Fibroblast of lung (primary cell): ENCODE data around the gene SH3TC1. TPM values are rescaled to one million over a fixed set of nuclear protein-coding genes. Genes with fewer than 3 reads are reported as not detected.
A peak's percentile ranks its signal among the peaks of the same experiment; 100 is the strongest.

Source experiments
- DNase-seq, 2 donors: peaks; one replicate each; pipeline versions ENCODE4 v3.0.0 to v3.0.0-alpha.2; 2010; ENCODE audit warnings: low read depth in 2 of 2
- H2AFZ ChIP-seq: 2 replicates; pipeline ENCODE4 v1.5.1; 2012; ENCODE audit warnings: low read length, control low read depth, inconsistent platforms
- H3K27ac ChIP-seq: 2 replicates; pipeline ENCODE4 v1.5.1; 2011; ENCODE audit warnings: low read length, control low read depth; ENCODE audit not compliant: insufficient read depth
- H3K27me3 ChIP-seq: 2 replicates; pipeline ENCODE4 v1.5.1; 2011; ENCODE audit warnings: mild to moderate bottlenecking, low read length; ENCODE audit not compliant: control insufficient read depth, insufficient read depth
- H3K36me3 ChIP-seq: 2 replicates; pipeline ENCODE4 v1.5.1; 2011; ENCODE audit warnings: low read length; ENCODE audit not compliant: control insufficient read depth, insufficient read depth
- H3K4me1 ChIP-seq: 2 replicates; pipeline ENCODE4 v1.5.1; 2011; ENCODE audit warnings: low read length; ENCODE audit not compliant: control insufficient read depth, insufficient read depth; ENCODE audit errors: extremely low read depth
- H3K4me2 ChIP-seq: 2 replicates; pipeline ENCODE4 v1.5.1; 2011; ENCODE audit warnings: low read length, control low read depth; ENCODE audit not compliant: insufficient read depth; ENCODE audit errors: extremely low read depth
- H3K4me3 ChIP-seq, 4 experiments: fragments of 200-600 bp in 1 of 4; sonication (generic) in 1 of 4; replicated peaks in 1 of 4; 2 replicates each; pipeline ENCODE4 v1.5.1; 2011 to 2016; ENCODE audit warnings: low read length in 4 of 4, low read depth in 3 of 4, mild to moderate bottlenecking in 3 of 4, control low read depth in 2 of 4, inconsistent platforms in 1 of 4, mixed read lengths in 1 of 4; ENCODE audit not compliant: insufficient read depth in 1 of 4; ENCODE audit errors: control extremely low read depth in 1 of 4
- H3K79me2 ChIP-seq: 2 replicates; pipeline ENCODE4 v1.5.1; 2012; ENCODE audit warnings: mild to moderate bottlenecking, low read length, inconsistent platforms; ENCODE audit not compliant: control insufficient read depth, insufficient read depth
- H3K9ac ChIP-seq: 2 replicates; pipeline ENCODE4 v1.5.1; 2011; ENCODE audit warnings: mild to moderate bottlenecking, low read length, control low read depth; ENCODE audit not compliant: insufficient read depth
- H3K9me3 ChIP-seq: 2 replicates; pipeline ENCODE4 v1.5.1; 2012; ENCODE audit warnings: low read depth, low read length; ENCODE audit not compliant: control insufficient read depth, insufficient read depth
- H4K20me1 ChIP-seq: 2 replicates; pipeline ENCODE4 v1.5.1; 2011; ENCODE audit warnings: low read length; ENCODE audit not compliant: control insufficient read depth, insufficient read depth; ENCODE audit errors: extremely low read depth
- EZH2 ChIP-seq: IDR thresholded peaks from 2 replicates; pipeline ENCODE4 v1.5.1; 2012; ENCODE audit warnings: low read length, control low read depth, mild to moderate bottlenecking; ENCODE audit errors: missing control alignments
- polyA plus RNA-seq, 2 donors: library from polyadenylated mRNA; depleted of rRNA in 1 of 2; stranded (reverse) in 1 of 2; unstranded in 1 of 2; fragments of >200 nt; gene quantifications; 2 replicates each; pipeline ENCODE4 v1.2.1, GENCODE V29; 2011 to 2012; ENCODE audit warnings: missing spikeins in 1 of 2
- total RNA-seq: library from RNA; depleted of rRNA; stranded (reverse); fragments of >200 nt; gene quantifications from 2 replicates; pipeline ENCODE4 v1.2.1, GENCODE V29; 2014
- TF ChIP-seq, protein P1 (sequence below), 2 donors: IDR thresholded peaks in 1 of 2; conservative IDR thresholded peaks in 1 of 2; 1 replicate in 1 of 2; 2 replicates in 1 of 2; pipeline ENCODE4 v1.5.1; 2011 to 2012; ENCODE audit warnings: low read length in 2 of 2, control low read depth in 1 of 2, inconsistent platforms in 1 of 2, low read depth in 1 of 2, mild to moderate bottlenecking in 1 of 2

Gene SH3TC1
- total and polyA plus RNA-seq, 2 donors (not counting 1 experiment from before 2014, with no cell fraction given) = 3.3 to 11.6 TPM

DNA sequence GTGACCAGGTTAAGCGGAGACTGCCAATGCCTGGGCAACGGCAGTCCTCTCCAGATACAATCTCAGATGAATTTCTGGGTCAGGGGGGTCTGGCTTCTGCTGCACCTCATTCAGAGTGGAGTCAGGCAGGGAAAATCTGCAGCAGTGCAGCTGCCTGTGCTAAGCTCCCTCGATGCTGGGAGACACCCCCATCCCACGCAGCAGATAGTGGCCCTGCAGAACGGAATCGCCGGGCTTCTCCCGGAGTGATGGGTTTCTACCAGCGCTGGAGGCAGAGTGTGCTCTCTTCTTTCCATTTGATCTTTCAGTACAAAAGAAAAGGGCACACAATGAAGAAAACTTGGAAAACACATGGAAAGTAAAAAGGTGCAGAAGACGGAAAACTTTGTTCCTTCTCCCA is 45.6 kb upstream of the SH3TC1 start:
- Histone ChIP-seq H3K4me2 (no peak overlapping the region), H2AFZ (no peak overlapping the region), H3K4me3 (no peak overlapping the region), H4K20me1 (no peaks in the 10 kb centered on the region), H3K9me3 (no peaks in the 10 kb centered on the region), H3K27ac (no peak overlapping the region), H3K27me3 (peaks cover 6% of the 10 kb centered on the region), H3K4me1 (peaks cover 5% of the 10 kb centered on the region), H3K36me3 (no peaks in the 10 kb centered on the region), H3K9ac (no peak overlapping the region), H3K79me2 (no peaks in the 10 kb centered on the region)
- DNase-seq = no peak
- TF ChIP-seq EZH2 = no peak
- TF ChIP-seq, protein P1, sequence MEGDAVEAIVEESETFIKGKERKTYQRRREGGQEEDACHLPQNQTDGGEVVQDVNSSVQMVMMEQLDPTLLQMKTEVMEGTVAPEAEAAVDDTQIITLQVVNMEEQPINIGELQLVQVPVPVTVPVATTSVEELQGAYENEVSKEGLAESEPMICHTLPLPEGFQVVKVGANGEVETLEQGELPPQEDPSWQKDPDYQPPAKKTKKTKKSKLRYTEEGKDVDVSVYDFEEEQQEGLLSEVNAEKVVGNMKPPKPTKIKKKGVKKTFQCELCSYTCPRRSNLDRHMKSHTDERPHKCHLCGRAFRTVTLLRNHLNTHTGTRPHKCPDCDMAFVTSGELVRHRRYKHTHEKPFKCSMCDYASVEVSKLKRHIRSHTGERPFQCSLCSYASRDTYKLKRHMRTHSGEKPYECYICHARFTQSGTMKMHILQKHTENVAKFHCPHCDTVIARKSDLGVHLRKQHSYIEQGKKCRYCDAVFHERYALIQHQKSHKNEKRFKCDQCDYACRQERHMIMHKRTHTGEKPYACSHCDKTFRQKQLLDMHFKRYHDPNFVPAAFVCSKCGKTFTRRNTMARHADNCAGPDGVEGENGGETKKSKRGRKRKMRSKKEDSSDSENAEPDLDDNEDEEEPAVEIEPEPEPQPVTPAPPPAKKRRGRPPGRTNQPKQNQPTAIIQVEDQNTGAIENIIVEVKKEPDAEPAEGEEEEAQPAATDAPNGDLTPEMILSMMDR (conservative IDR thresholded peaks at IDR 0.05 in 1 of 2, IDR thresholded peaks at IDR 0.05 in 1 of 2; ENCODE audit: low read depth in 1 of 2, low read length in 2 of 2) = no peak

DNA sequence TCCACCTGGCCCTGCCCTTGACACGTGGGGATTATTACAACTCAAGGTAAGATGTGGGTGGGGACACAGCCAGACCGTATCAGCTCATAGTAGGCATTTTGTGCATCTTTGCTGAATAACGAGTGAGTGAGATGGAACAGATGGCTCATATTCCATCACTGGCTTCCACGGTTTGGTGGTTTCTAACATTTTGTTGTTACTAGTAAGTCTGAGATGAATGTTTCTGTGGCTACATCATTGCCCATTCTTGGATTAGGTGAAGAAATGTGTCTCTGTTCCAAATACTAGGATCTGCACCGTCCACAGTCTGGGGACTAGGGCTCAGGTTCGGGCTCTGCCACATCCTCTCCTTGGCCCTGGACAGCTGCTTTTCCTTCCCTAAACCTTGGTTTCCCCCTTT is 44.0 kb upstream of the SH3TC1 start:
- Histone ChIP-seq H3K36me3 (no peaks in the 10 kb centered on the region), H3K79me2 (no peaks in the 10 kb centered on the region), H3K4me3 (no peak overlapping the region), H3K9me3 (no peaks in the 10 kb centered on the region), H2AFZ (no peak overlapping the region), H3K4me2 (no peak overlapping the region), H3K4me1 (peaks cover 5% of the 10 kb centered on the region), H3K27me3 (peaks cover 6% of the 10 kb centered on the region), H3K9ac (no peak overlapping the region), H3K27ac (no peak overlapping the region), H4K20me1 (no peaks in the 10 kb centered on the region)
- peak in 1 of 2 donors; percentile 55 for DNase-seq
- TF ChIP-seq, protein P1 (conservative IDR thresholded peaks at IDR 0.05 in 1 of 2, IDR thresholded peaks at IDR 0.05 in 1 of 2; ENCODE audit: low read depth in 1 of 2, low read length in 2 of 2) = no peak
- no peak for TF ChIP-seq EZH2

DNA sequence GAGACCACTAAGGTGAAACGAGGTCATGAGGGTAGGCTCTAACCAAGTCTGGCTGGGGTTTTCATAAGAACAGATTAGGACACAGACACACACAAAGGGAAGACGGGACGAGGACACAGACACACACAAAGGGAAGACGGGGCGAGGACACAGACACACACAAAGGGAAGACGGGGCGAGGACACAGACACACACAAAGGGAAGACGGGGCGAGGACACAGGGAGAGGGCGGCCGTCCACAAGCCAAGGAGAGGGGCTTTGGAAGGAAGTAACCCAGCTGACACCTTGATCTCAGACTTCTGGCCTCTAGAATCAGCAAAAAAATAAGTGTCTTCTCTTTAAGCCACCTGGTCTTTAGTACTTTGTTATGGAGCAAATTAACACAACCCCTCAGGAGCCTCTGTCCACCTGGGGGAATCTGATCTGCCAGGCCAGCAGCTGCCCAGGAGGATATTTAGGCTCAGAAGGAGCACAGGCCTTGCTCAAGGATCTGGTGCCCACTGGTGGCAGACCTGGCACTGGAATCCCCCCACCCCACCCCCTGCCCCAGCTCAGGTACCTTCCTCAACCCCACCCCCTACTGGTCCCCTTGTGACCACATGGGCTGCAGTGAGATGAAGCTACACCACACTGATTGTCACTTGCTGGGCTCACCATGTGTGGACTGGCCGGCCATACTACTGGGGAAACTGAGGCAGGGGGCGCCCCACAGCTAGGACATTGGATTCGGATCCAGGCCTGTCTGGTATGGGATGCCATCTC is 43.2 kb upstream of the SH3TC1 start:
- Histone ChIP-seq H3K27me3 (peaks cover 6% of the 10 kb centered on the region), H3K79me2 (no peaks in the 10 kb centered on the region), H4K20me1 (no peaks in the 10 kb centered on the region), H3K4me1 (peaks cover 5% of the 10 kb centered on the region), H3K4me3 (no peak overlapping the region), H3K36me3 (no peaks in the 10 kb centered on the region), H3K27ac (no peak overlapping the region), H3K9ac (no peak overlapping the region), H3K9me3 (no peaks in the 10 kb centered on the region), H2AFZ (no peak overlapping the region), H3K4me2 (no peak overlapping the region)
- TF ChIP-seq EZH2 = no peak
- TF ChIP-seq, protein P1 (conservative IDR thresholded peaks at IDR 0.05 in 1 of 2, IDR thresholded peaks at IDR 0.05 in 1 of 2; ENCODE audit: low read depth in 1 of 2, low read length in 2 of 2) = no peak
- no peak for DNase-seq
